Parathyroid adenoma (tissue), 2 donors: ENCODE results near the gene GP5.

Source experiments
- H2AFZ ChIP-seq: fragments of 300-600 bp; sonication (generic); one replicate; pipeline ENCODE4 v1.7.0; 2017; ENCODE audit warnings: antibody characterized with exemption, mild to moderate bottlenecking
- H3K27ac ChIP-seq: fragments of 300-600 bp; sonication (generic); one replicate; pipeline ENCODE4 v1.7.0; 2017
- H3K27me3 ChIP-seq: fragments of 300-600 bp; sonication (generic); one replicate; pipeline ENCODE4 v1.7.0; 2017; ENCODE audit warnings: low read length; ENCODE audit not compliant: control insufficient read depth, insufficient read depth
- H3K36me3 ChIP-seq: fragments of 300-600 bp; sonication (generic); one replicate; pipeline ENCODE4 v1.7.0; 2017; ENCODE audit warnings: low read length; ENCODE audit not compliant: control insufficient read depth, insufficient read depth
- H3K4me1 ChIP-seq: fragments of 300-600 bp; sonication (generic); one replicate; pipeline ENCODE4 v1.7.0; 2017; ENCODE audit warnings: control low read depth
- H3K4me2 ChIP-seq: fragments of 300-600 bp; sonication (generic); one replicate; pipeline ENCODE4 v1.7.0; 2017; ENCODE audit warnings: low read length
- H3K4me3 ChIP-seq: fragments of 300-600 bp; sonication (generic); one replicate; pipeline ENCODE4 v1.7.0; 2017; ENCODE audit warnings: low read depth, low read length
- H3K79me2 ChIP-seq: fragments of 300-600 bp; sonication (generic); one replicate; pipeline ENCODE4 v1.7.0; 2017; ENCODE audit warnings: control low read depth
- H3K9ac ChIP-seq: fragments of 300-600 bp; sonication (generic); one replicate; pipeline ENCODE4 v1.7.0; 2017; ENCODE audit warnings: mild to moderate bottlenecking
- H3K9me3 ChIP-seq: fragments of 300-600 bp; sonication (generic); one replicate; pipeline ENCODE4 v1.7.0; 2017; ENCODE audit warnings: low read length; ENCODE audit not compliant: control insufficient read depth
- TF ChIP-seq, protein P1 (sequence below): fragments of 300-600 bp; sonication (generic); IDR thresholded peaks from one replicate; pipeline ENCODE4 v1.7.0; 2017; ENCODE audit warnings: antibody characterized with exemption, mild to moderate bottlenecking
- donor health status: primary hyperparathyroidism.

The GP5 gene

DNA sequence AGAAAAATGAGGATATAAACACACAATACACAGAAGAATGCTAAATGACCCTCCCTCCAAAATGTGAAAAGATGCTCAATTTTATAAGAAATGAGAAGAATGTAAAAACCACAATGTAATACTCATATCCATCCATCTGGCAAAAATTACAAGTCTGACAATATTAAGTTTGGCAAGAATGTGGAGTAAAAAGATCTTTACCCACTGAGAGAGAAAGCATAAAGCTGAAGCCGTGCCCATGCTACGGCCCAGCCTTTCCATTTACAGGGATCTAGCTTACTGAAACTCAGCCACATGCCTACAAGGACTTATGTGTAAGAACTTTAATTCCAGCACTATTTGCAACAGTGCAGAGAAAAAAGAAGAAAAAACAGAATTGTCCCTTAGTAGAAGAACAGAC, 44.8 kb upstream of the GP5 start:
- Histone ChIP-seq H3K79me2 (no peaks in the 10 kb centered on the region), H3K4me3 (no peak overlapping the region), H3K27me3 (no peaks in the 10 kb centered on the region), H3K4me1 (peaks cover 2% of the 10 kb centered on the region), H2AFZ (no peak overlapping the region), H3K9me3 (no peaks in the 10 kb centered on the region), H3K9ac (no peak overlapping the region), H3K4me2 (no peak overlapping the region), H3K27ac (no peak overlapping the region), H3K36me3 (no peaks in the 10 kb centered on the region)
- TF ChIP-seq, protein P1, sequence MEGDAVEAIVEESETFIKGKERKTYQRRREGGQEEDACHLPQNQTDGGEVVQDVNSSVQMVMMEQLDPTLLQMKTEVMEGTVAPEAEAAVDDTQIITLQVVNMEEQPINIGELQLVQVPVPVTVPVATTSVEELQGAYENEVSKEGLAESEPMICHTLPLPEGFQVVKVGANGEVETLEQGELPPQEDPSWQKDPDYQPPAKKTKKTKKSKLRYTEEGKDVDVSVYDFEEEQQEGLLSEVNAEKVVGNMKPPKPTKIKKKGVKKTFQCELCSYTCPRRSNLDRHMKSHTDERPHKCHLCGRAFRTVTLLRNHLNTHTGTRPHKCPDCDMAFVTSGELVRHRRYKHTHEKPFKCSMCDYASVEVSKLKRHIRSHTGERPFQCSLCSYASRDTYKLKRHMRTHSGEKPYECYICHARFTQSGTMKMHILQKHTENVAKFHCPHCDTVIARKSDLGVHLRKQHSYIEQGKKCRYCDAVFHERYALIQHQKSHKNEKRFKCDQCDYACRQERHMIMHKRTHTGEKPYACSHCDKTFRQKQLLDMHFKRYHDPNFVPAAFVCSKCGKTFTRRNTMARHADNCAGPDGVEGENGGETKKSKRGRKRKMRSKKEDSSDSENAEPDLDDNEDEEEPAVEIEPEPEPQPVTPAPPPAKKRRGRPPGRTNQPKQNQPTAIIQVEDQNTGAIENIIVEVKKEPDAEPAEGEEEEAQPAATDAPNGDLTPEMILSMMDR = no peak

DNA sequence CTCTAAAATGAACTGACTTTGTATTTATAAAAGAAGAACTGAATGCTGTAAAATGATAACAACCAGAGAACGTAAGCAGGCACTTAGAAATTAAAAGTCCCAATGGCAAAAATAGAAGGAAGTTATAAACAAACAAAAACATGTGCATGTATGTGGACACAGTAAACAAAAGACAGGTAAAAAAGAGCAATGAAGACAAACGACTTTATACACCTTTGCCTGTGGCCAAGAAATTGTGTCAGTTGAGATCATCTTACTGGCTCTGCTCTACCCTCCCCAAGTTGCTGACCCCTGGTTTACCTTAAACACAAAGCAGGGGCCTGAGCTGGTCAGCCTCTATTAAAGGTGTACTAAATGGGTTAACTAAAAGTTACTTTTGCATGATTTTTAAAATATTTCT, 41.7 kb upstream of the GP5 start:
- Histone ChIP-seq H3K4me1 (peaks cover 2% of the 10 kb centered on the region), H3K9ac (no peak overlapping the region), H3K4me3 (no peak overlapping the region), H2AFZ (no peak overlapping the region), H3K79me2 (no peaks in the 10 kb centered on the region), H3K27ac (no peak overlapping the region), H3K9me3 (no peaks in the 10 kb centered on the region), H3K27me3 (no peaks in the 10 kb centered on the region), H3K4me2 (no peak overlapping the region), H3K36me3 (no peaks in the 10 kb centered on the region)
- TF ChIP-seq, protein P1 = no peak

DNA sequence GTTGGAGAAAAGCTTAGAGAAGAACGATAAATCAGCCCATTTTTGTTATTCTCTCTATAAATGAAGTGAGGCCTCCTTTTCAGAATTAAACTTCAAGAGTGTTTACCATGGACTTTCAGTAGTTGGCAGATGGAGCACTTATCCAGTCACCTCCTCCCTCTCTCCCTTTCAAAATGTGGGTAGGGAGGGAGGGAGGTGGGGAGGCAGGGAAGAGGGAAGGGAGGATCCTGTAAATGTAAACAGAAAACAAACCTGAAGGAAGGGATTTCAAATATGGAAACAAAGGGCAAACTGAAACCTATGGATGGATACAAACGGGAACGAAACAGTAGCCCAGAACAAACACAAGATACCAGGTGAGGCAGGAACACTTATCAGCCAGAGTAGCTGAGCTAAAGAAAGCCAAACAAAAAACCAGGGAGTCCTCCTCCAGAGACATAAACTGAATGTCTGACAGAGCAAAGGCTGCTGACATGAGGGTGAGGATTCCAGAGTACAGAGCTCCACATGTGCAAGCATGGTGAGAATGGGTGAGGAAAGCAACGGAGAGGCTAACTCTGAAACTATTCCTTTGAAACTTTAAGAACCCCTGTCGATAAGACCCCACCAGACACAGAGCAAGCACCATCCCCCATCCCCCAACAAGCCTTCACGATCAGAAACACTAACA, 41.0 kb upstream of the GP5 start:
- Histone ChIP-seq H3K36me3 (no peaks in the 10 kb centered on the region), H3K79me2 (no peaks in the 10 kb centered on the region), H3K4me3 (no peak overlapping the region), H3K9me3 (no peaks in the 10 kb centered on the region), H2AFZ (no peak overlapping the region), H3K27me3 (no peaks in the 10 kb centered on the region), H3K9ac (no peak overlapping the region), H3K27ac (no peak overlapping the region), H3K4me1 (peaks cover 2% of the 10 kb centered on the region), H3K4me2 (no peak overlapping the region)
- TF ChIP-seq, protein P1 = no peak

DNA sequence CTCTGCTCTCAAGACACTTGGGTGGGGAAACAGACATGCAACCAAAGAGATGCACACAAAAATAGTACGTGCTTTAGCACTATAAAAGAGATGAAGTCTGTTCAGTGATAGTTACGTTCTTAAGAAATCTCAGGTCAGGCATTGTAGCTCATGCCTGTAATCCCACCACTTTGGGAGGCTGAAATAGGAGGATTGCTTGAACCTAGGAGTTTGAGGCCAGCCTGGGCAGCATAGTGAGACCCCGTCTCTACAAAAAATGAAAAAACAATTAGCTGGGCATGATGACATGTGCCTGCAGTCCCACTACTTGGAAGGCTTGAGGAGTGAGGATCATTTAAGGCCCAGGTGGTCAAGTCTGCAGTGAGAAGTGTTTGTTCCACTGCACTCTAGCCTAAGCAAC, 35.4 kb upstream of the GP5 start:
- H3K27me3 ChIP-seq = no peaks in the 10 kb centered on the region
- H3K4me3 ChIP-seq = no peak overlapping the region
- no peaks in the 10 kb centered on the region for H3K4me1 ChIP-seq
- no peak overlapping the region for H2AFZ ChIP-seq
- no peak overlapping the region for H3K9ac ChIP-seq
- no peak overlapping the region for H3K4me2 ChIP-seq
- H3K9me3 ChIP-seq = no peaks in the 10 kb centered on the region
- H3K79me2 ChIP-seq = no peaks in the 10 kb centered on the region
- TF ChIP-seq, protein P1 = no peak
- H3K36me3 ChIP-seq = no peaks in the 10 kb centered on the region
- H3K27ac ChIP-seq = no peak overlapping the region

DNA sequence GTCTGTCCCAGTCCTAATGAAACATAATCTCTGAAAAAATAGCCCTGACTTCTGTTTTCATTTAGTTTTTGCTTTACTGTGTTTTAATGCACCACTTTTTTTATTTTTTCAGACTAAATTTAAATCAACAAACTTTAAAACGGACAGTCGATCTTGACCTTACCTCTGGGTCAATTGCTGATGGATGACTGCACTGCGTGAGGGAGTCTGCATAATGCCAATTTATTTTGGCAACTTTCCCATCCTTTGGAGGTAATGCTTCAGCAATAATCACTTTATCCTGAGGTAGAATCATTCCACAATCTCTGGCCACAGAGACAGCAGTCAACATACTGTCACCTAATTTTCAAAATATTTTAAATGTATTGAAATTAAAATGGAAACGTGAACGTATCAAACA, 32.5 kb upstream of the GP5 start:
- TF ChIP-seq, protein P1 = no peak
- Histone ChIP-seq H3K4me3 (no peak overlapping the region), H3K4me1 (no peaks in the 10 kb centered on the region), H3K27ac (no peak overlapping the region), H3K4me2 (no peak overlapping the region), H2AFZ (no peak overlapping the region), H3K27me3 (no peaks in the 10 kb centered on the region), H3K9me3 (no peaks in the 10 kb centered on the region), H3K9ac (no peak overlapping the region), H3K36me3 (no peaks in the 10 kb centered on the region), H3K79me2 (no peaks in the 10 kb centered on the region)
